HCT116 (cell line): ENCODE data around the gene SP4. TPM values are rescaled to one million over a fixed set of nuclear protein-coding genes. Genes with fewer than 3 reads are reported as not detected.

Experiments
- ATAC-seq: fragments of 200-7000 bp; cut with Tn5 transposase; 2 replicates; pipeline ENCODE4 v1.9.1; 2020; ENCODE audit warnings: mild to moderate bottlenecking, moderate library complexity
- BruUV-seq: library from RNA; stranded (reverse); fragments of 400-500 nt; replicated peaks from 2 replicates; lab custom pipeline; 2021; lab: Mats Ljungman, UMichigan
- CTCF ChIA-PET: fragments of 300-600 bp; sonication (Branson Sonifier 250); formaldehyde crosslinking; loops from one replicate; lab custom pipeline; 2021; ENCODE audit warnings: antibody characterized with exemption; lab: Charles Lee
- POLR2A ChIA-PET: fragments of 300-600, 350-600 bp; sonication (Branson Sonifier 250); formaldehyde crosslinking; loops from one replicate; lab custom pipeline; 2021; ENCODE audit warnings: antibody characterized with exemption; lab: Charles Lee
- RAD21 ChIA-PET, 2 experiments: fragments of 300-600 bp; sonication (Branson Sonifier 250); formaldehyde crosslinking; loops; one replicate each; lab custom pipeline; 2023; ENCODE audit warnings: low total read pairs in 2 of 2; ENCODE audit not compliant: uncharacterized antibody in 2 of 2, unreplicated experiment in 2 of 2, low non-redundant PET in 1 of 2; lab: Charles Lee
- DNase-seq: peaks from one replicate; pipeline ENCODE4 v3.0.0-alpha.2; 2010; ENCODE audit warnings: low read depth, low spot score
- H2AFZ ChIP-seq: fragments of 200-600 bp; shearing (Covaris generic), sonication (generic); 2 replicates; pipeline ENCODE4 v1.6.1; 2017; ENCODE audit warnings: low read depth, mixed run types, mixed read lengths, antibody characterized with exemption, low read length; ENCODE audit not compliant: poor library complexity, severe bottlenecking
- H3K27ac ChIP-seq: 2 replicates; pipeline ENCODE4 v1.5.1; 2012; ENCODE audit warnings: low read depth, low read length
- H3K27me3 ChIP-seq: fragments of 200-600 bp; sonication (generic); 2 replicates; pipeline ENCODE4 v1.6.1; 2016; ENCODE audit warnings: mixed run types, low read length, mixed read lengths; ENCODE audit not compliant: insufficient read depth
- H3K36me3 ChIP-seq, 2 experiments: fragments of 200-500 bp in 1 of 2; fragments of 200-600 bp in 1 of 2; sonication (Bioruptor generic) in 1 of 2; sonication (generic) in 1 of 2; 2 replicates each; pipeline versions ENCODE4 v1.5.1 to v1.6.1; 2014 to 2016; ENCODE audit warnings: low read length in 2 of 2, inconsistent platforms in 1 of 2, mixed read lengths in 1 of 2, mixed run types in 1 of 2; ENCODE audit not compliant: insufficient read depth in 2 of 2, control insufficient read depth in 1 of 2
- H3K4me1 ChIP-seq, 2 experiments: fragments of 200-600 bp in 1 of 2; sonication (generic) in 1 of 2; 2 replicates each; pipeline versions ENCODE4 v1.5.1 to v1.6.1; 2012 to 2017; ENCODE audit warnings: low read length in 2 of 2, inconsistent platforms in 1 of 2, mild to moderate bottlenecking in 1 of 2, mixed read lengths in 1 of 2, mixed run types in 1 of 2, moderate library complexity in 1 of 2; ENCODE audit not compliant: insufficient read depth in 2 of 2, control insufficient read depth in 1 of 2
- H3K4me2 ChIP-seq: fragments of 200-600 bp; sonication (generic); 2 replicates; pipeline ENCODE4 v1.6.1; 2017; ENCODE audit warnings: mixed run types, low read length, mixed read lengths
- H3K4me3 ChIP-seq, 2 experiments: fragments of 200-600 bp in 1 of 2; sonication (generic) in 1 of 2; replicated peaks in 1 of 2; 2 replicates each; pipeline ENCODE4 v1.5.1; 2011 to 2016; ENCODE audit warnings: low read length in 2 of 2, control low read depth in 1 of 2, low read depth in 1 of 2, mild to moderate bottlenecking in 1 of 2, mixed read lengths in 1 of 2, mixed run types in 1 of 2
- H3K79me2 ChIP-seq: fragments of 200-600 bp; sonication (generic); 2 replicates; pipeline ENCODE4 v1.6.1; 2017; ENCODE audit warnings: mild to moderate bottlenecking, mixed run types, low read length, moderate library complexity, mixed read lengths; ENCODE audit not compliant: insufficient read depth
- H3K9ac ChIP-seq: fragments of 200-600 bp; sonication (generic); 2 replicates; pipeline ENCODE4 v1.6.1; 2016; ENCODE audit warnings: low read length, mixed read lengths
- H3K9me2 ChIP-seq: fragments of 200-600 bp; sonication (generic), shearing (Covaris generic); 2 replicates; pipeline ENCODE4 v1.6.1; 2017; ENCODE audit warnings: mixed run types, mild to moderate bottlenecking, moderate library complexity; ENCODE audit not compliant: insufficient read depth
- H3K9me3 ChIP-seq, 2 experiments: fragments of 200-500 bp in 1 of 2; fragments of 200-600 bp in 1 of 2; sonication (Bioruptor generic) in 1 of 2; sonication (generic) in 1 of 2; 2 replicates each; pipeline ENCODE4 v1.6.1; 2014 to 2017; ENCODE audit warnings: low read length in 2 of 2, mixed read lengths in 2 of 2, inconsistent platforms in 1 of 2, low read depth in 1 of 2, mild to moderate bottlenecking in 1 of 2, mixed run types in 1 of 2, moderate library complexity in 1 of 2; ENCODE audit not compliant: control insufficient read depth in 1 of 2, insufficient read depth in 1 of 2
- H4K20me1 ChIP-seq: fragments of 200-600 bp; sonication (generic), shearing (Covaris generic); 2 replicates; pipeline ENCODE4 v1.6.1; 2017; ENCODE audit warnings: mixed run types, mild to moderate bottlenecking, moderate library complexity; ENCODE audit not compliant: insufficient read depth
- ATF3 ChIP-seq: IDR thresholded peaks from 2 replicates; pipeline ENCODE4 v1.6.1; 2012
- CBX3 ChIP-seq: IDR thresholded peaks from 2 replicates; pipeline ENCODE4 v1.6.1; 2012; ENCODE audit warnings: low read depth
- CEBPB ChIP-seq: IDR thresholded peaks from 2 replicates; pipeline ENCODE4 v1.6.1; 2012; ENCODE audit warnings: low read depth
- ELF1 ChIP-seq: IDR thresholded peaks from 2 replicates; pipeline ENCODE4 v1.6.1; 2012; ENCODE audit warnings: low read depth, borderline replicate concordance
- EZH2 ChIP-seq: fragments of 200-600 bp; sonication (generic); IDR thresholded peaks from 2 replicates; pipeline ENCODE4 v1.6.1; 2017; ENCODE audit warnings: antibody characterized with exemption, mixed run types
- EZH2phosphoT487 ChIP-seq: fragments of 200-600 bp; IDR thresholded peaks from 2 replicates; pipeline ENCODE4 v1.6.1; 2018; ENCODE audit warnings: antibody characterized with exemption, borderline replicate concordance
- JUND ChIP-seq: IDR thresholded peaks from 2 replicates; pipeline ENCODE4 v1.6.1; 2012
- POLR2A ChIP-seq: IDR thresholded peaks from 2 replicates; pipeline ENCODE4 v1.7.0; 2011; ENCODE audit warnings: borderline replicate concordance; ENCODE audit not compliant: insufficient read depth, insufficient read length; ENCODE audit errors: extremely low read depth
- POLR2AphosphoS5 ChIP-seq: IDR thresholded peaks from 2 replicates; pipeline ENCODE4 v1.6.1; 2011; ENCODE audit warnings: mild to moderate bottlenecking, low read depth, low read length, moderate library complexity
- RAD21 ChIP-seq: IDR thresholded peaks from 2 replicates; pipeline ENCODE4 v1.6.1; 2012; ENCODE audit warnings: low read depth, mild to moderate bottlenecking
- SIN3A ChIP-seq: IDR thresholded peaks from 2 replicates; pipeline ENCODE4 v1.6.1; 2012; ENCODE audit warnings: low read depth
- SP1 ChIP-seq: IDR thresholded peaks from 2 replicates; pipeline ENCODE4 v1.6.1; 2012; ENCODE audit warnings: low read depth
- TCF7L2 ChIP-seq: IDR thresholded peaks from 2 replicates; pipeline ENCODE4 v1.7.0; 2011; ENCODE audit warnings: borderline replicate concordance, inconsistent platforms; ENCODE audit not compliant: insufficient read depth, insufficient read length; ENCODE audit errors: extremely low read depth
- YY1 ChIP-seq: IDR thresholded peaks from 2 replicates; pipeline ENCODE4 v1.6.1; 2011; ENCODE audit warnings: low read length, low read depth, moderate library complexity, mild to moderate bottlenecking; ENCODE audit not compliant: insufficient replicate concordance; ENCODE audit errors: extremely low read depth
- ZNF274 ChIP-seq: fragments of 200-500 bp; sonication (Bioruptor generic); IDR thresholded peaks from 2 replicates; pipeline ENCODE4 v1.6.1; 2014; ENCODE audit warnings: mild to moderate bottlenecking, low read depth, low read length, inconsistent platforms
- intact Hi-C: fragments of 100-400 bp; cut with micrococcal nuclease; formaldehyde crosslinking; loops from 2 replicates; pipeline ENCODE4 v1.10.0; 2022
- total RNA-seq: library from RNA; stranded (reverse); gene quantifications from one replicate; pipeline ENCODE4 v1.2.1, GENCODE V29; 2021; ENCODE audit not compliant: unreplicated experiment
- TF ChIP-seq, protein P1 (sequence below): IDR thresholded peaks from 2 replicates; pipeline ENCODE4 v1.6.1; 2012; ENCODE audit warnings: low read depth
- TF ChIP-seq, protein P2 (sequence below): IDR thresholded peaks from 2 replicates; pipeline ENCODE4 v1.6.1; 2011; ENCODE audit warnings: mild to moderate bottlenecking, low read length, moderate library complexity; ENCODE audit not compliant: insufficient replicate concordance; ENCODE audit errors: extremely low read depth
- TF ChIP-seq, protein P3 (sequence below), 3 experiments: fragments of 200-600 bp in 1 of 3; sonication (generic) in 1 of 3; IDR thresholded peaks in 2 of 3; conservative IDR thresholded peaks in 1 of 3; 2 replicates each; pipeline ENCODE4 v1.5.1; 2012 to 2017; ENCODE audit warnings: low read depth in 2 of 3, low read length in 2 of 3, antibody characterized with exemption in 1 of 3, borderline replicate concordance in 1 of 3, control low read depth in 1 of 3, mild to moderate bottlenecking in 1 of 3, mixed read lengths in 1 of 3, mixed run types in 1 of 3, moderate library complexity in 1 of 3; ENCODE audit not compliant: insufficient read depth in 1 of 3
- TF ChIP-seq, protein P4 (sequence below): IDR thresholded peaks from 2 replicates; pipeline ENCODE4 v1.6.1; 2012

SP4 gene
- total RNA-seq, 1 experiment from 2014 or later = 7.6 TPM

DNA sequence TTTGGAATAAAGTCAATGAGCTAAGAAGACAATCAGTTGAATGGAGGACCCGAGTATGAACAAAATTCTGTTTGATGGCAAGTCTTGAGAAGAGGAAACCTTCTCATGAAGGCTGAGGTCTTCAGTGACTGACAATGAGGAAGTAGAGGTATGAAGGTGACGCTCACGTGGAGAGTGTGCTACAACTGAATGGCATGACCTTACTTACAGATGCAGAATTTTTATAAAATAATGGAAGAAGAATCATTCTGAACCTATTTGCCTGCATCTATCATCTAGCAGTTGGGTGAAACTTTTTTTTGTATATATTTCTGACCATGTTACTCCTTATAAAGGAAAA, 19.4 kb upstream of the SP4 start:
- no peak overlapping the region for H3K4me2 ChIP-seq
- ChIA-PET CTCF (no interaction called here), POLR2A (no interaction called here)

More for the DNA sequence above, 19.4 kb upstream of the SP4 start:
- TF ChIP-seq SP1 = no peak
- no peak for TF ChIP-seq POLR2A
- no peak for TF ChIP-seq SIN3A
- TF ChIP-seq CBX3 = no peak
- TF ChIP-seq, protein P1, sequence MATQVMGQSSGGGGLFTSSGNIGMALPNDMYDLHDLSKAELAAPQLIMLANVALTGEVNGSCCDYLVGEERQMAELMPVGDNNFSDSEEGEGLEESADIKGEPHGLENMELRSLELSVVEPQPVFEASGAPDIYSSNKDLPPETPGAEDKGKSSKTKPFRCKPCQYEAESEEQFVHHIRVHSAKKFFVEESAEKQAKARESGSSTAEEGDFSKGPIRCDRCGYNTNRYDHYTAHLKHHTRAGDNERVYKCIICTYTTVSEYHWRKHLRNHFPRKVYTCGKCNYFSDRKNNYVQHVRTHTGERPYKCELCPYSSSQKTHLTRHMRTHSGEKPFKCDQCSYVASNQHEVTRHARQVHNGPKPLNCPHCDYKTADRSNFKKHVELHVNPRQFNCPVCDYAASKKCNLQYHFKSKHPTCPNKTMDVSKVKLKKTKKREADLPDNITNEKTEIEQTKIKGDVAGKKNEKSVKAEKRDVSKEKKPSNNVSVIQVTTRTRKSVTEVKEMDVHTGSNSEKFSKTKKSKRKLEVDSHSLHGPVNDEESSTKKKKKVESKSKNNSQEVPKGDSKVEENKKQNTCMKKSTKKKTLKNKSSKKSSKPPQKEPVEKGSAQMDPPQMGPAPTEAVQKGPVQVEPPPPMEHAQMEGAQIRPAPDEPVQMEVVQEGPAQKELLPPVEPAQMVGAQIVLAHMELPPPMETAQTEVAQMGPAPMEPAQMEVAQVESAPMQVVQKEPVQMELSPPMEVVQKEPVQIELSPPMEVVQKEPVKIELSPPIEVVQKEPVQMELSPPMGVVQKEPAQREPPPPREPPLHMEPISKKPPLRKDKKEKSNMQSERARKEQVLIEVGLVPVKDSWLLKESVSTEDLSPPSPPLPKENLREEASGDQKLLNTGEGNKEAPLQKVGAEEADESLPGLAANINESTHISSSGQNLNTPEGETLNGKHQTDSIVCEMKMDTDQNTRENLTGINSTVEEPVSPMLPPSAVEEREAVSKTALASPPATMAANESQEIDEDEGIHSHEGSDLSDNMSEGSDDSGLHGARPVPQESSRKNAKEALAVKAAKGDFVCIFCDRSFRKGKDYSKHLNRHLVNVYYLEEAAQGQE = no peak
- TF ChIP-seq ATF3 = no peak
- TF ChIP-seq, protein P2, sequence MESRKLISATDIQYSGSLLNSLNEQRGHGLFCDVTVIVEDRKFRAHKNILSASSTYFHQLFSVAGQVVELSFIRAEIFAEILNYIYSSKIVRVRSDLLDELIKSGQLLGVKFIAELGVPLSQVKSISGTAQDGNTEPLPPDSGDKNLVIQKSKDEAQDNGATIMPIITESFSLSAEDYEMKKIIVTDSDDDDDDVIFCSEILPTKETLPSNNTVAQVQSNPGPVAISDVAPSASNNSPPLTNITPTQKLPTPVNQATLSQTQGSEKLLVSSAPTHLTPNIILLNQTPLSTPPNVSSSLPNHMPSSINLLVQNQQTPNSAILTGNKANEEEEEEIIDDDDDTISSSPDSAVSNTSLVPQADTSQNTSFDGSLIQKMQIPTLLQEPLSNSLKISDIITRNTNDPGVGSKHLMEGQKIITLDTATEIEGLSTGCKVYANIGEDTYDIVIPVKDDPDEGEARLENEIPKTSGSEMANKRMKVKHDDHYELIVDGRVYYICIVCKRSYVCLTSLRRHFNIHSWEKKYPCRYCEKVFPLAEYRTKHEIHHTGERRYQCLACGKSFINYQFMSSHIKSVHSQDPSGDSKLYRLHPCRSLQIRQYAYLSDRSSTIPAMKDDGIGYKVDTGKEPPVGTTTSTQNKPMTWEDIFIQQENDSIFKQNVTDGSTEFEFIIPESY = no peak
- no peak for TF ChIP-seq CEBPB
- TF ChIP-seq ZNF274 = no peak
- TF ChIP-seq TCF7L2 = no peak
- no peak for TF ChIP-seq ELF1
- TF ChIP-seq POLR2AphosphoS5 = no peak
- no peak for TF ChIP-seq EZH2phosphoT487
- no peak for TF ChIP-seq JUND
- TF ChIP-seq YY1 = no peak
- TF ChIP-seq, protein P3, sequence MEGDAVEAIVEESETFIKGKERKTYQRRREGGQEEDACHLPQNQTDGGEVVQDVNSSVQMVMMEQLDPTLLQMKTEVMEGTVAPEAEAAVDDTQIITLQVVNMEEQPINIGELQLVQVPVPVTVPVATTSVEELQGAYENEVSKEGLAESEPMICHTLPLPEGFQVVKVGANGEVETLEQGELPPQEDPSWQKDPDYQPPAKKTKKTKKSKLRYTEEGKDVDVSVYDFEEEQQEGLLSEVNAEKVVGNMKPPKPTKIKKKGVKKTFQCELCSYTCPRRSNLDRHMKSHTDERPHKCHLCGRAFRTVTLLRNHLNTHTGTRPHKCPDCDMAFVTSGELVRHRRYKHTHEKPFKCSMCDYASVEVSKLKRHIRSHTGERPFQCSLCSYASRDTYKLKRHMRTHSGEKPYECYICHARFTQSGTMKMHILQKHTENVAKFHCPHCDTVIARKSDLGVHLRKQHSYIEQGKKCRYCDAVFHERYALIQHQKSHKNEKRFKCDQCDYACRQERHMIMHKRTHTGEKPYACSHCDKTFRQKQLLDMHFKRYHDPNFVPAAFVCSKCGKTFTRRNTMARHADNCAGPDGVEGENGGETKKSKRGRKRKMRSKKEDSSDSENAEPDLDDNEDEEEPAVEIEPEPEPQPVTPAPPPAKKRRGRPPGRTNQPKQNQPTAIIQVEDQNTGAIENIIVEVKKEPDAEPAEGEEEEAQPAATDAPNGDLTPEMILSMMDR (IDR thresholded peaks at IDR 0.05 in 2 of 3, conservative IDR thresholded peaks at IDR 0.05 in 1 of 3; ENCODE audit: borderline replicate concordance in 1 of 3, insufficient read depth in 1 of 3, low read depth in 2 of 3, low read length in 2 of 3) = no peak
- TF ChIP-seq, protein P4, sequence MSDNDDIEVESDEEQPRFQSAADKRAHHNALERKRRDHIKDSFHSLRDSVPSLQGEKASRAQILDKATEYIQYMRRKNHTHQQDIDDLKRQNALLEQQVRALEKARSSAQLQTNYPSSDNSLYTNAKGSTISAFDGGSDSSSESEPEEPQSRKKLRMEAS = no peak
- no peak for TF ChIP-seq RAD21
- no peak for TF ChIP-seq EZH2
- H3K9me3 ChIP-seq = no peaks in the 10 kb centered on the region
- H2AFZ ChIP-seq = no peak overlapping the region
- H4K20me1 ChIP-seq = no peaks in the 10 kb centered on the region
- H3K27ac ChIP-seq = no peak overlapping the region
- ATAC-seq = no peak
- DNase-seq = no peak
- H3K9me2 ChIP-seq = no peaks in the 10 kb centered on the region
- H3K9ac ChIP-seq = no peak overlapping the region
- H3K27me3 ChIP-seq = no peaks in the 10 kb centered on the region
- intact Hi-C loops = no loop called here
- no peaks in the 10 kb centered on the region for H3K36me3 ChIP-seq
- no peaks in the 10 kb centered on the region for H3K4me1 ChIP-seq
- no peak overlapping the region for H3K4me3 ChIP-seq
- no TSS peak for BruUV-seq
- no peaks in the 10 kb centered on the region for H3K79me2 ChIP-seq
- RAD21 ChIA-PET = no interaction called here
